NT2/D1 (cell line): Measurements from ENCODE around the gene ETFA.
A peak's percentile ranks its signal among the peaks of the same experiment; 100 is the strongest.

Experiments used
- DNase-seq: peaks from one replicate; pipeline ENCODE4 v3.0.0-alpha.2; 2011; ENCODE audit warnings: low read depth, low spot score
- H3K27me3 ChIP-seq: 2 replicates; pipeline ENCODE4 v1.6.0; 2011; ENCODE audit warnings: mild to moderate bottlenecking; ENCODE audit not compliant: insufficient read length, insufficient read depth
- H3K36me3 ChIP-seq: 2 replicates; pipeline ENCODE4 v1.6.1; 2011; ENCODE audit warnings: mild to moderate bottlenecking, low read length, mixed read lengths; ENCODE audit not compliant: insufficient read depth, insufficient read length
- H3K4me1 ChIP-seq: 2 replicates; pipeline ENCODE4 v1.5.1; 2011; ENCODE audit not compliant: insufficient read depth, insufficient read length
- H3K4me3 ChIP-seq: 2 replicates; pipeline ENCODE4 v1.5.1; 2011; ENCODE audit warnings: low read depth; ENCODE audit not compliant: insufficient read length
- H3K9ac ChIP-seq: 2 replicates; pipeline ENCODE4 v1.6.0; 2011; ENCODE audit warnings: low read depth; ENCODE audit not compliant: insufficient read length
- H3K9me3 ChIP-seq: 2 replicates; pipeline ENCODE4 v1.5.1; 2011; ENCODE audit warnings: mild to moderate bottlenecking, low read length; ENCODE audit not compliant: insufficient read depth
- SUZ12 ChIP-seq: IDR thresholded peaks from 2 replicates; pipeline ENCODE4 v1.6.1; 2011; ENCODE audit not compliant: insufficient read length, insufficient read depth; ENCODE audit errors: extremely low read depth
- YY1 ChIP-seq: IDR thresholded peaks from 2 replicates; pipeline ENCODE4 v1.6.1; 2011; ENCODE audit not compliant: insufficient read length, insufficient read depth
- ZNF274 ChIP-seq: IDR thresholded peaks from 2 replicates; pipeline ENCODE4 v1.6.1; 2011; ENCODE audit warnings: mild to moderate bottlenecking, low read depth, low read length

Gene ETFA

GRCh38 chr15:76200641-76201105, 110.6 kb downstream of the ETFA start:
- H3K4me1 ChIP-seq: peaks cover 32% of the 10 kb centered on the region
- H3K36me3 ChIP-seq: peaks cover 5% of the 10 kb centered on the region
- DNase-seq: no peak
- no peaks in the 10 kb centered on the region for H3K27me3 ChIP-seq
- peak overlapping the region; percentile 32 for H3K9ac ChIP-seq
- no peak overlapping the region for H3K4me3 ChIP-seq
- no peaks in the 10 kb centered on the region for H3K9me3 ChIP-seq
- TF ChIP-seq ZNF274 (no peak), SUZ12 (no peak), YY1 (no peak)

- no peaks in the 10 kb centered on the region for H3K27me3 ChIP-seq
- H3K9me3 ChIP-seq: no peaks in the 10 kb centered on the region
- no peak for DNase-seq
These were observed 111.2 kb downstream of the ETFA start for GRCh38 chr15:76200083-76200465.

GRCh38 chr15:76199106-76200082, 111.9 kb downstream of the ETFA start:
- H3K36me3 ChIP-seq: peaks cover 4% of the 10 kb centered on the region
- no peak for DNase-seq
- H3K27me3 ChIP-seq: no peaks in the 10 kb centered on the region
- peak overlapping the region; percentile 43 for H3K9ac ChIP-seq
- H3K4me1 ChIP-seq: peaks cover 33% of the 10 kb centered on the region
- no peak overlapping the region for H3K4me3 ChIP-seq
- TF ChIP-seq SUZ12 (no peak), YY1 (no peak), ZNF274 (no peak)
- no peaks in the 10 kb centered on the region for H3K9me3 ChIP-seq

More at GRCh38 chr15:76200083-76200465, 111.2 kb downstream of the ETFA start:
- Histone ChIP-seq H3K4me1 (peaks cover 32% of the 10 kb centered on the region), H3K9ac (peak overlapping the region; percentile 43), H3K36me3 (peaks cover 4% of the 10 kb centered on the region), H3K4me3 (no peak overlapping the region)
- no peak for TF ChIP-seq YY1
- TF ChIP-seq ZNF274: no peak
- TF ChIP-seq SUZ12: no peak

GRCh38 chr15:76198456-76199105, 112.7 kb downstream of the ETFA start:
- Histone ChIP-seq H3K9ac (no peak overlapping the region), H3K9me3 (no peaks in the 10 kb centered on the region), H3K36me3 (peaks cover under 1% of the 10 kb centered on the region), H3K4me3 (no peak overlapping the region), H3K4me1 (peaks cover 42% of the 10 kb centered on the region), H3K27me3 (no peaks in the 10 kb centered on the region)
- DNase-seq: no peak
- TF ChIP-seq ZNF274 (no peak), YY1 (no peak), SUZ12 (no peak)

- Histone ChIP-seq H3K9me3 (no peaks in the 10 kb centered on the region), H3K36me3 (no peaks in the 10 kb centered on the region), H3K4me3 (no peak overlapping the region), H3K4me1 (peaks cover 42% of the 10 kb centered on the region), H3K27me3 (no peaks in the 10 kb centered on the region), H3K9ac (no peak overlapping the region)
- DNase-seq: no peak
- TF ChIP-seq YY1: no peak
- TF ChIP-seq ZNF274: no peak
- no peak for TF ChIP-seq SUZ12
These were observed 113.4 kb downstream of the ETFA start for GRCh38 chr15:76197703-76198455.

- Histone ChIP-seq H3K4me1 (peaks cover 46% of the 10 kb centered on the region), H3K4me3 (no peak overlapping the region), H3K27me3 (no peaks in the 10 kb centered on the region), H3K9ac (peak overlapping the region; percentile 37), H3K9me3 (no peaks in the 10 kb centered on the region), H3K36me3 (no peaks in the 10 kb centered on the region)
- TF ChIP-seq YY1 (no peak), SUZ12 (no peak), ZNF274 (no peak)
- DNase-seq: peak; percentile 36
These were observed 114.7 kb downstream of the ETFA start for GRCh38 chr15:76196269-76197231.
